ENCODE data around the gene PRKCH.

DNA sequence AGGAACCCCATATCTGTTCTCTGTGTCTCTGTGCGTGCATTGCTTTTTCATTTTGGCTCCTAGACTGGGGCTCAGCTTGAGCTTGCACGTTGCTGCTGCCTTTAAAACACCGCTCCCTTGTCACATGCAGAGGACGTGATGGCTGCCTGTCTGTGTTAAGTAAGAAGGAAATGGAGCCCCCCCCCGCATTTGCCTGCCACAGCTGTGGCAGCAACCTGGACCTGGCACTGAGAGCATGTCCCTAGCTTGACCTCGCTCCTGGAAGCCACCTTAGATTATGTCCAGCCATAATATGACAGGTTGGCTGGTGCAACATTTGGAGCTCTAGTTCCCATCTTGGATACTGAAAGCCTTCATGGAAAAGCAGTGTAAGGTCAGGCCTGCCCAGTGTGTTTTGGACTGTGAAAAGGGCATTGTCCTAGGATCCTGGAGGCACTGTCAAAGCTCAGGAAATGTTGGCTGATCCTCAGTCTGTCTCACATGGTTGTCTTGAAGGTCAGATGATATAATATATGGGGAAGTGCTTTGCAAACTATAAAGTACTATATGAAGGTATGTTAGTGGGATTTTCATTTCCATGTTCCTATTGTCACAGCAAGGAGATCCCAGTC lies 73.8 kb downstream of the PRKCH start:
- TF ChIP-seq ZNF484 (CRISPR knock-in tag; IDR thresholded peaks at IDR 0.05; ENCODE audit: borderline replicate concordance, low read depth) (no peak), EP300 (IDR thresholded peaks at IDR 0.05; ENCODE audit: low read depth in 2 of 2, low read length in 2 of 2) (no peak), EP300 (CRISPR knock-in tag; IDR thresholded peaks at IDR 0.05; ENCODE audit: borderline replicate concordance) (no peak)
- TF ChIP-seq, protein P1, sequence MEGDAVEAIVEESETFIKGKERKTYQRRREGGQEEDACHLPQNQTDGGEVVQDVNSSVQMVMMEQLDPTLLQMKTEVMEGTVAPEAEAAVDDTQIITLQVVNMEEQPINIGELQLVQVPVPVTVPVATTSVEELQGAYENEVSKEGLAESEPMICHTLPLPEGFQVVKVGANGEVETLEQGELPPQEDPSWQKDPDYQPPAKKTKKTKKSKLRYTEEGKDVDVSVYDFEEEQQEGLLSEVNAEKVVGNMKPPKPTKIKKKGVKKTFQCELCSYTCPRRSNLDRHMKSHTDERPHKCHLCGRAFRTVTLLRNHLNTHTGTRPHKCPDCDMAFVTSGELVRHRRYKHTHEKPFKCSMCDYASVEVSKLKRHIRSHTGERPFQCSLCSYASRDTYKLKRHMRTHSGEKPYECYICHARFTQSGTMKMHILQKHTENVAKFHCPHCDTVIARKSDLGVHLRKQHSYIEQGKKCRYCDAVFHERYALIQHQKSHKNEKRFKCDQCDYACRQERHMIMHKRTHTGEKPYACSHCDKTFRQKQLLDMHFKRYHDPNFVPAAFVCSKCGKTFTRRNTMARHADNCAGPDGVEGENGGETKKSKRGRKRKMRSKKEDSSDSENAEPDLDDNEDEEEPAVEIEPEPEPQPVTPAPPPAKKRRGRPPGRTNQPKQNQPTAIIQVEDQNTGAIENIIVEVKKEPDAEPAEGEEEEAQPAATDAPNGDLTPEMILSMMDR (CRISPR knock-in tag; IDR thresholded peaks at IDR 0.05): no peak
